ENCODE results near the gene MINDY4.

Gene MINDY4

DNA sequence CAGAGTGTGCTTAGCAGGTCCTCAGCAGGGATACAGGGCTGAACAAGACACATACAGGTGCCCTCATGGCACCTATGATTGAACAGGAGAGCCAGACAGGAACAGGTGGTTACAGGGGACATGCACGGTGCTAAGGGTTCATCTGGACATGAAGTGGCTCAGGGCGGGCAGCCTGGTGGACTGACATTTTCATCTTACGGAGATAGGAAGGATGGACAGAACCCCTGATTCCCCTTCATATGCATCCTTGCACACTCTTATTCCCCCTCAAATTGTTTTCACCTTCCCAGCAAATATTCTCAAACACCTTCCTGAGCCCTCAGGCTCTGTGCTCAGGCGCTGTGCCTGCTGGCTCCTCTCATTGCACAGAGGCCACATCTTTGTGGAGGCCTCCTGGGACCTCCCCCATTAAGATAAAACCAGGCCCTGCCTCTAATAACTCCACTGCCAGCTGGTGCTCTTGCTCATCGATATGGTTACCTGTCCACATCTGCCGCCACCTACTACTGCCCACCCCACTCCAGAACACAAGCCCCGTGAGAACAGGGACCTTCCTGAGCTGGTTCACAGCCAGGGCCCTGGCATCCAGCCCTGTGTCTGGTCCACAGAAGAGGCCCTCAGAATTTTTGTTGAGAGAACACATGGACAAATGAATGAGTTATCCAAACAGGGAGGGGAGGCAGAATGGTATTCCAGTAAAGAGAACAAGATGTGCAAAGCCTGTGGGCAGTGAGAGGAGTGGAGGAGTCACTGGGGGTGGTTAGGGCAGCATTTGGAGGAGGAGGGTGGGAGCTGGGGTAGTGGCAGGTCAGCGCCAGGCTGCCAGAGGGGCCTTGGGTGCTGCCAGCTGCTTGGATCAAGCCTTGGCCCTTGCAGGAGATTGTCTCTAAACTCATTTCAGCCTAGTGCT lies 71.6 kb downstream of the MINDY4 start:
- H3K27me3 Mint-ChIP-seq: no peaks in the 10 kb centered on the region
- no peak overlapping the region for H3K4me3 Mint-ChIP-seq
- no peaks in the 10 kb centered on the region for H3K4me1 Mint-ChIP-seq
- peak overlapping the region in 1 of 2 donors; percentile 19 for H3K27ac Mint-ChIP-seq
- H3K9me3 Mint-ChIP-seq: no peaks in the 10 kb centered on the region
- no peak for ATAC-seq
- no peak for DNase-seq

DNA sequence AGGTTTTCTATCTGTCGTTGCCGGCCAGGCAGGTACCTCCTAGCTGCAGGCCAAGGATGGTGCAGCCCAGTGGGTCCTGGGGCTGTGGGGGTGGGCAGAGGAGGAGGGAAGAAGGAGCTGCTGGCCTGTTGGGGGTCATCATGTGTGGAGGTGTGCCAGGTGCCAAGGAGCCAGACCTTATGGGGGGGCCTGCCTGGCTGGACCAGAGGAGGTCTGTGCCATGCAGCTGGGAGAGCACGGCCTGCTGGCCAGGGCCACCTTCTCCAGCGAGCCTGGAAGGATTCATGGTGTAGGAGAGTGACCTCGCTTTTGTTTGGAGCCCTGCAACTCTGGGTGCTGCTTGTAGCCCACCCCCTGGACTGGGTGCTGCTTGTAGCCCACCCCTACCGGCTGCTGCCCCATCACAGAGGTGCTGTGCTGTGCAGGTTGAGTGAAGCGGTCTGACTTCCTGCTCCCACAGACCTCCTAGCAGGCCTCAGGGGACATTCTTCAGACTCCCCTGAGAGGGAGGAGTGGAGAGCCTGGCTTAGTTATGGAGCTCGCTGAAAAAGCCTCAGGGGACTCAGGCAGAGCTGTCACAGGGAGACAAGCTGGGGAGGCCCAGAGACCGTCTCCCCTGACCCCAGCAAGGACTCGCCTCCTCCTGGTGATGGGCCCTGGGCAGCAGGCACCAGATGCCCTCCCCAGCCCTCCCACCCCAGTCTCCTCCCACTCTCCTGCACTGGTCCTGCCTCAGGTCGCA lies 72.7 kb downstream of the MINDY4 start:
- peak overlapping the region in 1 of 2 donors; percentile 31 for H3K27ac Mint-ChIP-seq
- DNase-seq: no peak
- no peak overlapping the region for H3K4me3 Mint-ChIP-seq
- H3K9me3 Mint-ChIP-seq: no peaks in the 10 kb centered on the region
- peak; percentile 24 for ATAC-seq
- no peaks in the 10 kb centered on the region for H3K4me1 Mint-ChIP-seq
- no peaks in the 10 kb centered on the region for H3K27me3 Mint-ChIP-seq

DNA sequence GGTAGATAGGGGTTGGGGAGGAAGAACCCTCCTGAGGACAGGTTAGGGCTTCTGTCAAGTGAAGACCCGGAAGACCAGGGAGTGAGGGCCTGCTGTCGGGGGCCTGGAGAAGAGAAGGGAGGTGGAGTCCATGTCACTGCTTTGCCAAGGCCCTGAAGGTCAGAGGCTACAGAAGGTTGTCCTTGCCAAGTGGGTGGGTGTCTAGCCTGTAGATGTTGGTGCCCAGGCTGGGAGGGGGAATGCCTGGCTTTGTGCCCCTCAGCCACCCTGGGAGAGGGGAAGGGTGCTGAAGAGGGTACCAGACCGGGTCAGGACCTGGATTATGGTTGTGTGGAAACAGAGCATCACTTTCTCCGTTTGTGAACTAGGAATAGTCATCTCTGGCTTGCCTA lies 73.3 kb downstream of the MINDY4 start:
- H3K27ac Mint-ChIP-seq: no peak overlapping the region
- H3K4me3 Mint-ChIP-seq: no peak overlapping the region
- no peaks in the 10 kb centered on the region for H3K9me3 Mint-ChIP-seq
- ATAC-seq (no peak), DNase-seq (no peak)
- H3K4me1 Mint-ChIP-seq: no peaks in the 10 kb centered on the region
- no peaks in the 10 kb centered on the region for H3K27me3 Mint-ChIP-seq

- Mint-ChIP-seq H3K4me3 (no peak overlapping the region), H3K27ac (peak overlapping the region in 1 of 2 donors; percentile 84), H3K4me1 (no peaks in the 10 kb centered on the region), H3K27me3 (no peaks in the 10 kb centered on the region), H3K9me3 (no peaks in the 10 kb centered on the region)
- ATAC-seq: no peak
- no peak for DNase-seq
Observed at GRCh38 chr7:30844916-30845315, 73.7 kb downstream of the MINDY4 start.

GRCh38 chr7:30845426-30846135 lies 74.4 kb downstream of the MINDY4 start:
- Mint-ChIP-seq H3K27ac (no peak overlapping the region), H3K4me3 (no peak overlapping the region), H3K27me3 (no peaks in the 10 kb centered on the region), H3K4me1 (no peaks in the 10 kb centered on the region), H3K9me3 (no peaks in the 10 kb centered on the region)
- no peak for ATAC-seq
- DNase-seq: no peak

DNA sequence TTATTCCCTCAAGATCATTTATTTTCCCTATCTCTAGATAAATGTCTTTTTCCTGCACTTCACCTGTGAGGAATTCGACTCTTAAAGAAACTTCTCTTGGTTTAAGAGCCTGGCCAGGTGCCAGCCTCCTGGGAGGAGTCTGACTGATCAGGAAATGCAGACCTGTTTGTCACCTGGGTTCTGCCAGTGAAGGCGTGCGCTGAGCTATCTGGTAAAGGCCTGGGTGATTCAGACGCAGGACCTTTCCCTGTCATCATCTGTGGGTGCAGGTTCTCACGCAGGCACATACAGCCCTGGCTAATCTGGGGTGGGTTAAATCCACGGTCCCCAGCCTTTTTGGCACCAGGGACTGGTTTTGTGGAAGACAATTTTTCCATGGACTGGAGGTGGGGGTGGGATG lies 75.2 kb downstream of the MINDY4 start:
- H3K4me1 Mint-ChIP-seq: no peaks in the 10 kb centered on the region
- ATAC-seq: no peak
- no peak overlapping the region for H3K27ac Mint-ChIP-seq
- H3K9me3 Mint-ChIP-seq: no peaks in the 10 kb centered on the region
- H3K4me3 Mint-ChIP-seq: no peak overlapping the region
- H3K27me3 Mint-ChIP-seq: no peaks in the 10 kb centered on the region
- DNase-seq: no peak

DNA sequence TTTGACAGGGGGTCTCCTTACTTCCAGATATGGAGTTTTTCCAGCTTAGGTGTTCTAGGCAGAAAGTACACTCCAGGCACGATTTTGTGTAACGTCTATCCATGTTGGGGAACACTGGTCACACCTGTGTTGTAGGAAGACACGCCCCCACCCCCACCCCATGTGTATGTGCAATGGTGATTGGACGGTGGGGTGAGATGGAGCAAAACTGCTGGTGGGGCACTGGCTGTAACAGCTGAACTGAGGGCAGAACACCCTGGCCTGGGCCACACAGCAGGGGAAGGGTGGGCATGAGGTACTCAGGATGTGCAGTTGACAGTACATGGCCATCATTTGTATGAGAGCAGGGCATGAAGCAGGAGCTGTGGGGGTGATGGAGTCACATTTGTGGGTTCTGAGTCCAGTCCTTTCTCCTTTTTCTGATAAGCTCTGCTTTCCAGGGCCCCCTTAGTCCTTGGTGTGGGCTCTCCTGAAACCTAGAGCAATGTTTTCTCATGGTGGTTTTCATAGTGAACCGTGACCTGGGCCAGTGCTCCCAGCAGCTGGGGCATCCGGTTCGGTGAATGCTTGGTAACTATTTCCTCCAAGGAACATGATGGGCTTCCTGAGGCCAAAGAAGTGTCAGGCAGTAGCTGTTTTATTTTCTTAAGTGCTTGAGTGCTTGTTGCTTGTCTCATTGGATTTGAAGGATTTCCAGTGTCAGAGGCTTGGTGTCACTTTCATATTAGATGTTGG lies 77.1 kb downstream of the MINDY4 start:
- Mint-ChIP-seq H3K9me3 (no peaks in the 10 kb centered on the region), H3K27me3 (no peaks in the 10 kb centered on the region), H3K4me3 (no peak overlapping the region), H3K27ac (no peak overlapping the region), H3K4me1 (no peaks in the 10 kb centered on the region)
- DNase-seq (no peak), ATAC-seq (no peak)

DNA sequence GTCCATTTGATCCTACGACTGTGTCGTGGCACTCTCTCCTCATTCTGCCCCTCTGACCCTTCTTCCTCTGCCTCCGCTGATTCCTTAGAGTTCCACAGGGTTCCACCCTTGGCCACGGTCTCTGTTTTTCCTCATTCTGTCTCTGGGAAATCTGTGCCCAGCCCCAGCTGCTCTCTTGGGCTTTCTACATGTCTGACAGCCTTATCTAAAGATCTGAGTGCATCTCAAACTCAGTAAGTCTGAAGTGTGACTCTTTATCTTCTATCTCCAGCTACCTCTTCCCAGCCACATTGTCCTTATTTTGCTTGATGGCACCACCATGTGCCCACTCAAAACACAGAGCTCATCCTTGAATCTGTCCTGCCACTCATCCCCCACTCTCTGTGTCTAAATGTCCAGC lies 78.3 kb downstream of the MINDY4 start:
- no peak overlapping the region for H3K27ac Mint-ChIP-seq
- ATAC-seq (no peak), DNase-seq (no peak)
- H3K9me3 Mint-ChIP-seq: no peaks in the 10 kb centered on the region
- no peaks in the 10 kb centered on the region for H3K4me1 Mint-ChIP-seq
- H3K4me3 Mint-ChIP-seq: no peak overlapping the region
- no peaks in the 10 kb centered on the region for H3K27me3 Mint-ChIP-seq

DNA sequence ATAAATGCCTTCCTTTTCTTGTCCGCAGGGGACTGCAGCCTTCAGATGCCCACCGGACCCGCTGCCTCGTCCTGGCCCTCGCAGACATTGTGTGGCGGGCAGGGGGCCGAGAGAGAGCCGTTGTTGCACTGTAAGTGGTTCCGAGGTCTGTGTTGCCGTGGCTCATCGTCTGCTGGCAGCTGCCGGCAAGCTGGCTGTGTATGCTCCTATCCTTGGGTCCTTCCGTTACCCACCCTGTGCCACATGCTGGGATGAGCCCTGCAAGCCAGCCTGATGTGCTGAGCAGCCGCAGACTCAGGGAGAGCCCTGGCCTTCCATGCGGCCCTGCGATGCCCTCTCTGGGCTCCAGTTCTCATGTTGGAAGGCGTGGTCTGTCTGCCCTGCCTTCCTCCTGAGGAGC lies 79.2 kb downstream of the MINDY4 start:
- no peak overlapping the region for H3K27ac Mint-ChIP-seq
- no peaks in the 10 kb centered on the region for H3K27me3 Mint-ChIP-seq
- H3K4me1 Mint-ChIP-seq: no peaks in the 10 kb centered on the region
- ATAC-seq (no peak), DNase-seq (no peak)
- H3K4me3 Mint-ChIP-seq: no peak overlapping the region
- H3K9me3 Mint-ChIP-seq: no peaks in the 10 kb centered on the region

- H3K4me1 Mint-ChIP-seq: no peaks in the 10 kb centered on the region
- no peak overlapping the region for H3K27ac Mint-ChIP-seq
- no peaks in the 10 kb centered on the region for H3K27me3 Mint-ChIP-seq
- ATAC-seq (no peak), DNase-seq (no peak)
- H3K9me3 Mint-ChIP-seq: no peaks in the 10 kb centered on the region
- H3K4me3 Mint-ChIP-seq: no peak overlapping the region
Observed at GRCh38 chr7:30851651-30852307, 80.6 kb downstream of the MINDY4 start.

GRCh38 chr7:30852308-30852684 lies 81.1 kb downstream of the MINDY4 start:
- H3K27me3 Mint-ChIP-seq: no peaks in the 10 kb centered on the region
- H3K9me3 Mint-ChIP-seq: no peaks in the 10 kb centered on the region
- no peak for DNase-seq
- H3K4me1 Mint-ChIP-seq: no peaks in the 10 kb centered on the region
- no peak overlapping the region for H3K4me3 Mint-ChIP-seq
- no peak for ATAC-seq
- no peak overlapping the region for H3K27ac Mint-ChIP-seq

DNA sequence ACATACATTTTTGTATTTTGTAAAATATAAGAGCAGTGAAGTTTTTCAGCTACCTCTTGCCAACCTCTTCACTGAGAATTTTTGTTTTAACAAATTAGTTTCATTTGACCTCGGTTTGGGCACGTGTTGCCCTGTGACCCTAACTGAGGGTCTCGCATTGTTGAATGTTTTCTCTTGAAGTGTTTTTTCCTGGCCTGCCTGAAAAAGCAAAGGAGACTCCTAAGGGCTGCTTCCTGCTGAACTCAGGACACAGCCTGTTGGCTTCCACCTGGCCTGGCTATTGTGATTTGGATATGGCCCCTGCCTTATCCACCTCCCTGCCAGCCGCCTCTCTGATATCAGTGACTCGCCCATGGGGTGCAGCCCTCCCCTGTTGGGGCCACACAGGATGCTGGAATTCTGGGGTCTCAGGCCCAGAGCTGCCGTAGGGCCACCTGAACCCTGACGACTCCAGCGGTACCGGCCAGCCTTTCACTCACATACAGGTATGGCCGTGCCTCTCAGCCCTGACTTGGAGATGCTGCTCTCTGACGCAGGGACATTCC lies 81.6 kb downstream of the MINDY4 start:
- Mint-ChIP-seq H3K4me1 (no peaks in the 10 kb centered on the region), H3K9me3 (no peaks in the 10 kb centered on the region), H3K4me3 (no peak overlapping the region), H3K27me3 (no peaks in the 10 kb centered on the region), H3K27ac (no peak overlapping the region)
- no peak for DNase-seq
- no peak for ATAC-seq

DNA sequence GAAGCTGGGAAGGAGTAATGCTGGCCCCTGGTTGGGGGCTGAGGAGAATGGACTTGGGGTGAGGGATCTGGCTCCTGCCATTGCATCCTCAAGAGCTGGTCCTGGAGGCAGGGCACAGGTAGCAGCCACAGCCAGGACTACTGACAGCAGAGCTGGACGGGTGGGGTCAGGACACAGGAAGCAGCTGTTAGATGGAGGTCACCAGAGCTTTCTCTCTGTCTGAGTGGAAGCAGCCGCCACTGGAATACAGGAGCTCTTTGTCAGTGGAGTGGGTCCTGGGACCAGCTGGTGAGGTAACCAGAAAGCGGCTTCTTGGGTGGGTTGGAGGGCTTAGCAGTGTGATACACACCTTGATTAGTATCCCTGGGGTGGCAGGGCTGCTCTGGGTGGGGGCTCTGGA lies 82.4 kb downstream of the MINDY4 start:
- H3K4me3 Mint-ChIP-seq: no peak overlapping the region
- no peak overlapping the region for H3K27ac Mint-ChIP-seq
- H3K4me1 Mint-ChIP-seq: no peaks in the 10 kb centered on the region
- DNase-seq: no peak
- no peaks in the 10 kb centered on the region for H3K9me3 Mint-ChIP-seq
- ATAC-seq: no peak
- no peaks in the 10 kb centered on the region for H3K27me3 Mint-ChIP-seq

- no peak for DNase-seq
- no peaks in the 10 kb centered on the region for H3K9me3 Mint-ChIP-seq
- no peaks in the 10 kb centered on the region for H3K4me1 Mint-ChIP-seq
- H3K27ac Mint-ChIP-seq: peak overlapping the region; percentile 27 to 40
- ATAC-seq: no peak
- H3K27me3 Mint-ChIP-seq: no peaks in the 10 kb centered on the region
- no peak overlapping the region for H3K4me3 Mint-ChIP-seq
Observed at GRCh38 chr7:30855936-30856335, 84.7 kb downstream of the MINDY4 start.

DNA sequence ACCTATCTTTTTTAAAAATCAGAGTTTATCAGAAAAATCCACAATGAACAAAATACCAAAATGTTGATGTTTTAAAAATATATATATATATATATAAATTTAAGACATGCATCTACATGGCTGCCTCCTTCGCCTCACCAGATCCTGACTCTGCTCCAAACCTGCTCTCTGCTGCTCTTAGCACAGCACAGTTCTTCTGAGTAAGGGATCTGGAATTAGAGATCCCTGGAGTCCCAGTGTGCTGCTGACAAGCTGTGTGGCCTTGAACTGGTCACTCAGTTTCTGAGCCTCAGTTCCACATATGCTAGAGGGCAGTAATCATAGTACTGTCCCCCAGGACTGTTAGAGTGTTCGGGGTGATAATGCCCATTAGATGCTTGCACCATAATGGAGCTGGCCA lies 87.4 kb downstream of the MINDY4 start:
- Mint-ChIP-seq H3K9me3 (no peaks in the 10 kb centered on the region), H3K4me3 (no peak overlapping the region), H3K27me3 (no peaks in the 10 kb centered on the region), H3K4me1 (no peaks in the 10 kb centered on the region), H3K27ac (peak overlapping the region in 1 of 2 donors; percentile 5)
- ATAC-seq: no peak
- no peak for DNase-seq
